ENCODE data around the gene ROM1.
"Not testable (repeated sequence)": the region's sequence is repeated elsewhere in the genome, so short reads cannot be mapped to it uniquely, and the experiment has no call there.

Gene ROM1

DNA sequence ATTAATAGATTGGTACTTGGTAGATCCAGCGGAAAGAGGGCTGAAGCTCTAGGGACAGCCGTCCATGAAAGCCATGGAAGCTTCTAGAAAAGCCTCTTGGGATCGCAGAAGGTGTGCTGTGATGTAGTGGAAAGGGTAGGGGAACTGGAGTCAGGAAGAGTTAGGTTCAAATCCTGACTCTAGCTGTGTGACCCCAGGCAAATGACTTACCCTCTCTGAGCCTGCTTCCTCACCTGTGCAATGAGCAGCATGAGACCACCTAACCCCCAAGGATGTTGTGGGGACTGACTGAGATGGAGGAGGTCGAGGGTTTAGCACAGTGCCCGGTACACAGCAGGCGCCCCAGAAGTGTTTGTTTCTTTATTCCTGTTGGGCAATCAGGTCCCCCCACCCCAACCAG, 2.7 kb upstream of the ROM1 start:
- DNase-seq (ENCODE audit: low read depth), result no peak

- no peak for DNase-seq (ENCODE audit: low read depth)
These were observed 2.0 kb upstream of the ROM1 start for GRCh38 chr11:62610814-62611704.

DNA sequence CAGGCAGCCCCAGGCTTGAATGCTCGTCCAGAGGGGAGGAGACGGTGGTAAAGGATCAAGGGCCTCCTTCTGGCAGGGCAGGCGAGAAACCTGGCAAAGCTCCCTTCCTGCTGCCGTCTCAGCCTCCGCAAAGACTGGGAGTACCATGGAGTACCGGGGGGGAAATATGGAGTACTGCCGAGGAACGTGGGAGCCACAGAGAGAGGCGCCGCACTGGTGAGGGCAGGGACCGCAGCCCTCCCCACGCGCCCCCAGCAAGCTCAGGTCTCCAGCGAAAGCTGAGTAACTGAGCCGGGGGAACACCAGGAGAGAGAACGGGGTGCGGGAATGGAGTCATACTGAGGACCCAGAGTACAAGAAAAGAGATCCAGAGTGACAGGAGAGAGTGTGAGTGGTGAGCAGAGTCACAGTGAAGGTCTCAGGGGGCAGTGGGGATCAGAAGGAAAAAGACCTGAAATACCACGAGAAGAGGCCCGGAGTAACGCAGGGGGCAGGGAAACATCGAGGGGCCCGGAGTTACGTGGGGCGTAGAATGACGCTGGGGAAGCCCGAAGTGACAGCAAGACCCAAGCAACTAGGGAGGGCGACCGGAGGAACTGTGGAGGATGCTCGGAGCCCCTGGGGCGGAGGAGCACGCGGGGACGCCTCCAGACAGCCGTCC, 1.2 kb upstream of the ROM1 start:
- peak; percentile 36 for DNase-seq (ENCODE audit: low read depth)

DNA sequence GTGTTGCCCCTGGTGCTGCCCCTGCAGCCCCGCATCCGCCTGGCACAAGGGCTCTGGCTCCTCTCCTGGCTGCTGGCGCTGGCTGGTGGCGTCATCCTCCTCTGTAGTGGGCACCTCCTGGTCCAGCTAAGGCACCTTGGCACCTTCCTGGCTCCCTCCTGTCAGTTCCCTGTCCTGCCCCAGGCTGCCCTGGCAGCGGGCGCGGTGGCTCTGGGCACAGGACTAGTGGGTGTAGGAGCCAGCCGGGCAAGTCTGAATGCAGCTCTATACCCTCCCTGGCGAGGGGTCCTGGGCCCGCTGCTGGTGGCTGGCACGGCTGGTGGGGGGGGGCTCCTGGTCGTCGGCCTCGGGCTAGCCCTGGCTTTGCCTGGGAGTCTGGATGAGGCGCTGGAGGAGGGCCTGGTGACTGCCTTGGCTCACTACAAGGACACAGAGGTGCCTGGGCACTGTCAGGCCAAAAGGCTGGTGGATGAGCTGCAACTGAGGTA, 278 bp downstream of the ROM1 start:
- no peak for DNase-seq (ENCODE audit: low read depth)

- no peak for DNase-seq (ENCODE audit: low read depth)
These were observed 1.2 kb downstream of the ROM1 start for GRCh38 chr11:62614275-62614674.

DNA sequence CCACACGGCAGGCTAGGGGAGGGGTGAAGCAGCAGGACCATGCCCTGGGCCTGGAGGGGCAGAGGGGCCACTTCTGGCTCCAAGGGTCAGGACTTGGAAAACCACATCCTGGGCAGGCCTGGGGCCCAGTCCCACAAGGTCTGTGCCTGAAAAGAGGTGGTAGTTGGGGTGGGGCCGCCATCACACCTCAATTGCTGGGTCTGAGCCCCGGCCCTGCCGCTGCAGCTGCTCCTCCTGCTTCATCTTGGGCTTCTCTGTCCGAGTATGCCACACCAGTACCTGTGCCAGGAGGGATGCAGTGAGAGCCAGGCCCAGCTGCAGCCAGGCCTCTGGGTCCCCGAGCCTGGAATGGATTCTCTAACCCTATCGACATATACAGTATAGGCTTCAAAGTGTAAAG, 2.5 kb downstream of the ROM1 start:
- no peak for DNase-seq (ENCODE audit: low read depth)

- not testable (repeated sequence) for DNase-seq (ENCODE audit: low read depth)
These were observed 3.9 kb downstream of the ROM1 start for GRCh38 chr11:62616957-62617356.

GRCh38 chr11:62621027-62621566, 8.0 kb downstream of the ROM1 start:
- DNase-seq (ENCODE audit: low read depth), result no peak

DNA sequence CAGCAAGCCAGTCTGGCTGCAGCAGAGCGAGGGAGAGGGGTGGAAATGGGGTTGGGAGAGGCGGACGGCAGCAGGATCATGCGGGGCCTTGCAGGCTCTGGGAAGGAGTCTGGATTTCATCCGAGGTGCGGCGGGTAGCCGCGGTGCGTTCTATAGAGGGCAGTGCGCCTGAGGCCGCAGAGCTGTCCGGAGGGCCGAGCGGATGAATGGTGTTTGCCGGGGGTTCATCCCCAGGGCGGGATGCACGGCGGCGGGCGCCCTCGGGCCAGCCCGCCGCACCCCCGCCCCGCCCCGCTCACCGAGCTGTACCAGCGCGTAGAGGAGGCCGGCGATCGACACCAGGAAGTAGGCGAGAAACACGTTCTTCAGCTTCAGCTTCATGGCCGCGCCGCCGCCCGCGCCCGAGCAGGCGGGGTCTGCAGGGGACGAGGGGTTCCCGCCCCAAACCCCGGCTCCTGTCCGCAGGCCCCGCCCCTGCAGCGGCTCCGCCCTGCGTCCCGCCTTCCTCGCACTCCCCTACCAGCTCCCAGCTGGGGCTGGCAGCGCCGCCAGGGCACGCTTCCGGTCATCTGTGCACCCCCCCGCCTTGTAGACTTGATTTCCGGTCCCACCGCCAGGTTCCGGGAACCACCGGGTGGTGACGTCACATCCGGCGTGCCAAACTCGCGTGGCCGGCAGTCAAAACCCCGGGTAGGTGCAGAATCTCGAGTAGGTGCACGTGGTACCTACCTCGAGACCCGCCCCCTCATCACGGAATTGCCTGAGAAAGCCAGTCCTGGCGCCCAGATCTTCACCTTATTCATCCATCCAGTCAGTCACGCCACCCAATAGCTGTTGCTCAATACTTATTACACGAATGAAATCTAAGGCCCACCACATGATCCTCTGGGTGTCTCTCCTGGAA, 8.8 kb downstream of the ROM1 start, which contains the start of gene B3GAT3:
Gene B3GAT3 (minus strand): TSS at position 420 of the 904 bp plus-strand sequence. CDS start 39 bp downstream, at position 381.
- DNase-seq (ENCODE audit: low read depth), result peak; percentile 96

- no peak for DNase-seq (ENCODE audit: low read depth)
These were observed 9.5 kb downstream of the ROM1 start for GRCh38 chr11:62622476-62623089.

DNA sequence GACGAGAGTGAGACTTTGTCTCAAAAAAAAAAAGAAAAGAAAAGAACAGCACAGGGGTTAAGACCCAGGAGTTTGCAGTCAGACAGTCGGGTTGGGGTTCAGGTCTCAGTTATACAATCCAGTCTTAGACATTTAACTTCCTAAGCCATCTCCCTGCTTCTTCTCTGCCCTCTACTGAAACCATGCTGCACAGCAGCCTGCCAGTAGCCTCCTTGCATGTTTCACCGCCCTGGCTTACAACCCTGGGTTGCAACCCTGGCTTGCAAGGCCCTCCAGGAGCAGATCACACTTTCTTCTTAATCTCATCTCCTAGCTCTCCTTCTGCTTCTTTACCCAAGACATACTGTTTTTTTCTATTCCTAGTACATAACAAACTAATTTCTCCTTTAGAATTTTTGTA, 14.7 kb downstream of the ROM1 start:
- no peak for DNase-seq (ENCODE audit: low read depth)

- no peak for DNase-seq (ENCODE audit: low read depth)
These were observed 19.4 kb downstream of the ROM1 start for GRCh38 chr11:62632492-62632891.

DNA sequence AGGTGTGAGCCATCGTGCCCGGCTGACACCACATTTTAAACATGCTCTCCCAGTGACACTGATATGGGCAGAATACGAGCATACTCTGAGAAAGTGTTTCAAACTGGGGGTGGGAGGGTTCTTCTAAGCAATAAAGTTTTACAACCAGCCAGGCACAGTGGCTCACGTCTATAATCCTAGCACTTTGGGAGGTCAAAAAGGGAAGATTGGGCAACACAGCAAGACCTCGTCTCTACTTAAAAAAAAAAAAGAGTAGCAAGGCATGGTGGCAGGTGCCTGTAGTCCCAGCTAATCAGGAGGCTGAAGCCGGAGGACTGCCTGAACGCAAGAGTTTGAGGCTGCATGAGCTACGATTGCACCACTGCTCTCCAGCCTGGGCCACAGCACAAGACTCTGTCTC, 31.2 kb downstream of the ROM1 start:
- no peak for DNase-seq (ENCODE audit: low read depth)

GRCh38 chr11:62645671-62645945, 32.6 kb downstream of the ROM1 start:
- DNase-seq (ENCODE audit: low read depth), result no peak

- peak; percentile 98 for DNase-seq (ENCODE audit: low read depth)
These were observed 33.1 kb downstream of the ROM1 start, which contains the start of gene GANAB for GRCh38 chr11:62645946-62646824. TSS of gene GANAB (minus strand) at chr11:62646613. CDS start at chr11:62646599, 14 bp downstream.

DNA sequence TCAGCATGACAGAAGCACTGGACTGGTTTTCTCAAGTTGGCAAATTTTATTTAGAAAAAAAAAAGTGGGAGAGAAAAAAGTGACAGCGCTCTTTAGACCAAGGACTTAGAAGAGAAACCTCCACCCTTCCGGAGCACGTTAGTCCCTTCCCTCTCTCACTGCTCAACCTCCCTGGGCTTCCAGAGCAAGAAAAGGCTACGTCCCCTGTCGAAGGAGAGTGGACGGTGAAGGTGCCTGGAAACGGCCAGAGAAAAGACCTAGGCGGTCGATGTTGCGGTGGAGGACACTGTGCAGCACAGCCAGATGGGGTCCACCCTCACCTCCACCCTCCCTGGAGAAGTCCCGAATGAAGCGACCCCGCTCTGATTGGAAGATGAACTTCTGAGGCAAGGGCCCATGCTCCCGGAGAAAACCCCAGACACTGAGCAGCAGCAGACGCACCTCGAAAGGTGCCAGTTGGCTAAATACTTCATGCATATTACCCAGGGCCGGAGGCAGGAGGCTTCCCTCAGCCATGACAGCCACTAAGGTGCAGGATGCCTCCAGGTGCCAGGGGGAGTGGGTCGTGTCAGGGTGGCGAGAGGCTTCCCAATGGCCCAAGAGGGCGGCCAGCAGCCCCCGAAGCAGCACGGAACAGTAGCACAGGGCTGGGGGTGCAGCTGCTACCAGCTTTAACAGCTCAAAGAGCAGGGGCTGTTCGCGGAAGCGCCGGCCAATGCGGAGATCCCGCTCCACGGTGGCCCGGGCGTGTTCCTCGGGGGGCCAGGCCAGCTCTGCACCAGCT, 34.0 kb downstream of the ROM1 start:
- no peak for DNase-seq (ENCODE audit: low read depth)

GRCh38 chr11:62647609-62648005, 34.5 kb downstream of the ROM1 start:
- no peak for DNase-seq (ENCODE audit: low read depth)

DNA sequence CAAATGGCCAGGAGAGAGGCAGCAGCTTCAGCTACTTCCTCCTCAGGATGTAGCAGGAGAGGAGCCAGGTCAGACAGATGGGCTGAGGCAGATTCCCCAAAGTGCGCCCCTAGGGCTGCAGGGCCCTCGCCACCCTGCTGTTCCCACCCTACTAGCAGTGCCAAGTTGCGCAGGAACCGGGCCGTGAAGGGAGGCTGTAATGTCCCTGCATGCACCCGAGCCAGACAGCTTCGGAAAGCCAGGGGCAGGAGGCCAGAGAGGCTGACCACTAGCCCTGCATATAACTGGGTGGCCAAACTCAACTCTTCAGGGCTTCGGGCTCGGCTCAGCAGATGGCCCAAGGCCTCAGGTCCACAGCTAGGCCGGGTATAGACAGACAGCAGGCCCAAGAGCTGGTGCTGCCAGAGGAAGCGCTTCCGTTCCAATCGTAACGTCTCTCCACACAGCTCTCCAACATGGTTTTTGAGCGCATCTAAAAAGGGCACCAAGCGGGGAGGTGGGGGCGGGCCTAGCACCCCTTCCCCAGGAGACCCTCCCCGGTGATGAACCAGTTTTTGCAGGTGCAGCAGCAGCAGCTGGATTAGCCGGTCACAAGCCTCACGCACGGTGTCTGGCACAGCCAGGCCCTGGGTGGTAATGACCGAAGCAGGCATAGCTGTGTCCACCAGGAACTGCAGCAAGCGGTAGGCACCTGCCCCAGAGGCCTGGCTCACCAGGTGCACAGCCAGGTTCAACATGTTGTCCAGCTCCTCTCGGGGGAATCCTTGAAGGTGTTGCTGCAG, 35.3 kb downstream of the ROM1 start:
- no peak for DNase-seq (ENCODE audit: low read depth)

DNA sequence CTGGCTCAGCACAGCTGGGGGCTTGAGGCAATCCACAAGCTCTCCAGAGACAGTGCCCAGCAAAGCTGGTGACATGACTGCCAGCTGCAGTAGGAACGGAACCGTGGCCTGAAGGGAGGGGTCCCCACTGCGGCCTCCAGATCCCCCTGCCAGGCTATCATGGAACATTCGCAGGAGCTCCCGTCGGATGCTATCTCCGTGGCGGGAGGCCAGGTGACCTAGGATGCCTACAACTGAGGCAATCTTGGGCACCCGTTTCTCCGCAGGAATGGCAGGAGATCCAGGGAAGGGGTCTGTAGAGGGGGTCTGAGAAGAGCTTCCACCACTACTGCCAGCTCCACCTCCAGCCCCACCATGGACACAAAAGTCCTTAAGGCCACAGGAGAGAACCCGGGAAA, 35.9 kb downstream of the ROM1 start:
- DNase-seq (ENCODE audit: low read depth), result no peak

All from stromal cell of bone marrow (primary cell).